ENCODE results near the gene PIK3R1.
"Not testable (repeated sequence)": the region's sequence is repeated elsewhere in the genome, so short reads cannot be mapped to it uniquely, and the experiment has no call there.

Gene PIK3R1

DNA sequence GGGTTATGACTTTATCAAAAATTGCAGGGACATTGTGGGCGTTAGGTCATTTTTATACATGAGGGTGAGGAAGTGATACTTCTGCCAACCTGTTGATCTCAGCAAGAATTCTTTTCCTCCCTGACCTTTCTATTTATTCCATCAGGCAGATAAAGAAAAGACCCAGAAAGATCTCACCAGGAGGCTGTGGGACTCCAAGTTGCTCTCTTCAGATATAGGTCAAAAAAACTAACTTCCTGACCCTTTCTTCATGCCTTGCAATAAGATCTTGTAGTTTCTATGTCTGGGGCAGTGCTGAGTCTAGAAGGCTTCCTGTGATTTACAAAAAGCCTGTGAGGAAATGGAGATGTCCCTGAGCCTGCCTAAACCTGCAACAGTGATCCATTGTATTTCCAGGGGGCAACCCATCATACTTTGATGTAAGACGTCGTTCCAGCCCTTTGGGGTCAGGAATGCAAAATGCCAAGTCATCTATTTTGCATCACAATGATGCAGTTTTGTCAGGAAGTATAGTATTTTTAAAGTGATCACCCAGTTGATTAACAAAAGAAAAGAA is 22.0 kb upstream of the PIK3R1 start:
- no peak for DNase-seq (ENCODE audit: low read depth)
- no peaks in the 10 kb centered on the region for H3K27me3 ChIP-seq (replicated peaks; ENCODE audit: control insufficient read depth, insufficient read depth, low read length)
- no peaks in the 10 kb centered on the region for H3K9me3 ChIP-seq (ENCODE audit: control insufficient read depth, low read length)
- no peak overlapping the region for H3K9ac ChIP-seq (ENCODE audit: low read length)
- no peaks in the 10 kb centered on the region for H3K36me3 ChIP-seq (ENCODE audit: control insufficient read depth, insufficient read depth, low read length, severe bottlenecking)
- H3K4me3 ChIP-seq (ENCODE audit: low read length): no peak overlapping the region
- H3K4me1 ChIP-seq (ENCODE audit: control insufficient read depth, insufficient read depth, low read length): no peaks in the 10 kb centered on the region

GRCh38 chr5:68194386-68194785 is 21.2 kb upstream of the PIK3R1 start:
- no peak for DNase-seq (ENCODE audit: low read depth)
- H3K9ac ChIP-seq (ENCODE audit: low read length): no peak overlapping the region
- no peaks in the 10 kb centered on the region for H3K27me3 ChIP-seq (replicated peaks; ENCODE audit: control insufficient read depth, insufficient read depth, low read length)
- no peaks in the 10 kb centered on the region for H3K9me3 ChIP-seq (ENCODE audit: control insufficient read depth, low read length)
- H3K4me3 ChIP-seq (ENCODE audit: low read length): no peak overlapping the region
- no peaks in the 10 kb centered on the region for H3K36me3 ChIP-seq (ENCODE audit: control insufficient read depth, insufficient read depth, low read length, severe bottlenecking)
- no peaks in the 10 kb centered on the region for H3K4me1 ChIP-seq (ENCODE audit: control insufficient read depth, insufficient read depth, low read length)

DNA sequence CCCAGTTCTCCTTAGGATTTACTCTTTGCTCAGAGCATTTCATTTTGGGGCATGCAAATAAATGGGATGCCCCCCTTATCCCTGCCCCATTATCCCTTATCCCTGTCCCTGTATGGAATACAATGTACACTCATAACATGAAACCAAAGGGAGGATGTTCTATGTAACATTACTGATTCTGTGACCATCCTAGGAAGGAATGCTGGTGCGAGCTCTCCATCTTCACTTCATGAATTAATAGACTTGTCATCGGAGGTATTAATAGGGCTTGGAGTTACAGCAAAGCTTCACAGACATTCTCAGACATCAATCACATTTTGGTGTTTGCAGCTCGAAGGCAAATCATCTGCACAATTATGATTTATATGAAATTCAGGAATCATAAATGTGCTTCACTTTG is 20.4 kb upstream of the PIK3R1 start:
- H3K4me3 ChIP-seq (ENCODE audit: low read length): no peak overlapping the region
- no peak for DNase-seq (ENCODE audit: low read depth)

DNA sequence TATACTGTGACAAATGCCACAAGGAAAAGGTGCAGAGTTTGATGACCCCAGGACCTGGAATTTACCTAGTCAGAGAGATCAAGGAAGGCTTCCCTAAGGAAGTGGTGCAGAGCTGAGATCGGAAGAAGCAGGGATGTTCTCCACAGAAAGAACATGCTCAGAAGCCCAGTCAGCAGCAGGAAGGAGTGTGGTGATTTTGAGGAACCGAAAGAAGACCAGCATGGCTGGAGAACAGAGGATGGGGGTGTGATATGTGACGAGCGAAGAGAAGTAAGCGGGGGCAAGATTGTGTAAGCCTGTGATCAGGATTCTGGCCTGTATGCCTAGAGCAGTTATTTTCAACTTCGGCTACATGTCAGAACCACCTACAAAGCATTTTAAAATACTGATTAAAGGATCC is 18.7 kb upstream of the PIK3R1 start:
- H3K4me3 ChIP-seq (ENCODE audit: low read length): no peak overlapping the region
- no peaks in the 10 kb centered on the region for H3K9me3 ChIP-seq (ENCODE audit: control insufficient read depth, low read length)
- no peak for DNase-seq (ENCODE audit: low read depth)
- no peaks in the 10 kb centered on the region for H3K4me1 ChIP-seq (ENCODE audit: control insufficient read depth, insufficient read depth, low read length)
- H3K36me3 ChIP-seq (ENCODE audit: control insufficient read depth, insufficient read depth, low read length, severe bottlenecking): no peaks in the 10 kb centered on the region
- no peak overlapping the region for H3K9ac ChIP-seq (ENCODE audit: low read length)
- H3K27me3 ChIP-seq (replicated peaks; ENCODE audit: control insufficient read depth, insufficient read depth, low read length): no peaks in the 10 kb centered on the region

More for the DNA sequence above, 20.4 kb upstream of the PIK3R1 start:
- H3K27me3 ChIP-seq (replicated peaks; ENCODE audit: control insufficient read depth, insufficient read depth, low read length): no peaks in the 10 kb centered on the region
- no peaks in the 10 kb centered on the region for H3K4me1 ChIP-seq (ENCODE audit: control insufficient read depth, insufficient read depth, low read length)
- no peaks in the 10 kb centered on the region for H3K9me3 ChIP-seq (ENCODE audit: control insufficient read depth, low read length)
- no peak overlapping the region for H3K9ac ChIP-seq (ENCODE audit: low read length)
- H3K36me3 ChIP-seq (ENCODE audit: control insufficient read depth, insufficient read depth, low read length, severe bottlenecking): no peaks in the 10 kb centered on the region

- Histone ChIP-seq H3K9me3 (ENCODE audit: control insufficient read depth, low read length) (no peaks in the 10 kb centered on the region), H3K36me3 (ENCODE audit: control insufficient read depth, insufficient read depth, low read length, severe bottlenecking) (no peaks in the 10 kb centered on the region), H3K27me3 (replicated peaks; ENCODE audit: control insufficient read depth, insufficient read depth, low read length) (no peaks in the 10 kb centered on the region), H3K9ac (ENCODE audit: low read length) (no peak overlapping the region), H3K4me1 (ENCODE audit: control insufficient read depth, insufficient read depth, low read length) (no peaks in the 10 kb centered on the region), H3K4me3 (ENCODE audit: low read length) (no peak overlapping the region)
- no peak for DNase-seq (ENCODE audit: low read depth)
These were observed 15.3 kb upstream of the PIK3R1 start for GRCh38 chr5:68200288-68200687.

DNA sequence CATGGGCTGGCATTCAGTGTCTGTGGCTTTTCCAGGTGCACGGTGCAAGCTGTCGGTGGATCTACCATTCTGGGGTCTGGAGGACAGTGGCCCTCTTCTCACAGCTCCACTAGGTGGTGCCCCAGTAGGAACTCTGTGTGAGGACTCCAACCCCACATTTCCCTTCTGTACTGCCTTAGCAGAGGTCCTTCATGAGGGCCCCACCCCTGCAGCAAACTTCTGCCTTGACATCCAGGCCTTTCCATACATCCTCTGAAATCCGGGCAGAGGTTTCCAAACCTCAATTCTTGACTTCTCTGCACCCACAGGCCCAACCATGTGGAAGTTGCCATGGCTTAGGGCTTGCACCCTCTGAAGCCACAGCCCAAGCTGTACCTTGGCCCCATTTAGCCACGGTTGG is 4.9 kb upstream of the PIK3R1 start:
- H3K4me3 ChIP-seq (ENCODE audit: low read length); H3K27me3 ChIP-seq (replicated peaks; ENCODE audit: control insufficient read depth, insufficient read depth, low read length); H3K9me3 ChIP-seq (ENCODE audit: control insufficient read depth, low read length); H3K9ac ChIP-seq (ENCODE audit: low read length); H3K4me1 ChIP-seq (ENCODE audit: control insufficient read depth, insufficient read depth, low read length); H3K36me3 ChIP-seq (ENCODE audit: control insufficient read depth, insufficient read depth, low read length, severe bottlenecking); DNase-seq (ENCODE audit: low read depth): not testable (repeated sequence)

GRCh38 chr5:68214482-68215207 is 911 bp upstream of the PIK3R1 start:
- peak; percentile 55 for DNase-seq (ENCODE audit: low read depth)
- H3K9ac ChIP-seq (ENCODE audit: low read length): peak overlapping the region; percentile 92
- H3K36me3 ChIP-seq (ENCODE audit: control insufficient read depth, insufficient read depth, low read length, severe bottlenecking): no peaks in the 10 kb centered on the region
- peaks cover 23% of the 10 kb centered on the region for H3K4me1 ChIP-seq (ENCODE audit: control insufficient read depth, insufficient read depth, low read length)
- H3K9me3 ChIP-seq (ENCODE audit: control insufficient read depth, low read length): peaks cover 3% of the 10 kb centered on the region
- H3K27me3 ChIP-seq (replicated peaks; ENCODE audit: control insufficient read depth, insufficient read depth, low read length): no peaks in the 10 kb centered on the region
- H3K4me3 ChIP-seq (ENCODE audit: low read length): peak overlapping the region; percentile 84

DNA sequence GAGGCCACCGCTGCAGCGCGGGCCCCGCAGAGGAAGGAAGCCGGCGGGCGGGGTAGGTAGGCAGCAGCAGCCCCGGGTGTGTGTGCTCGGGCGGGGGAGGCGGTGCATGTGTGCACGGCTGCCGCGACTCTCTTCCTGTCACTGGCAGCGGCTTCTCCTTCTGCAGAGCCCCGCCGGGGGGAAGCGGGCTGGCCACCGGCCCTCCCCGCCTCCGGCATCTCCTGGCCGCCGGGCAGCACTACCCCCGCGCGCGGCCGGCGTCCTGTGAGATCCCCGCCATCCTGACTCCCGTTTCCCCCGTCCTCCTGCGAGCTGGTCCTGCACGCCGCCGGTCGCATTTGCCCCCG is 315 bp downstream of the PIK3R1 start:
- H3K4me1 ChIP-seq (ENCODE audit: control insufficient read depth, insufficient read depth, low read length): peaks cover 32% of the 10 kb centered on the region
- H3K4me3 ChIP-seq (ENCODE audit: low read length): peak overlapping the region; percentile 90
- peaks cover 7% of the 10 kb centered on the region for H3K36me3 ChIP-seq (ENCODE audit: control insufficient read depth, insufficient read depth, low read length, severe bottlenecking)
- H3K9me3 ChIP-seq (ENCODE audit: control insufficient read depth, low read length): peaks cover 1% of the 10 kb centered on the region
- no peaks in the 10 kb centered on the region for H3K27me3 ChIP-seq (replicated peaks; ENCODE audit: control insufficient read depth, insufficient read depth, low read length)
- DNase-seq (ENCODE audit: low read depth): no peak
- H3K9ac ChIP-seq (ENCODE audit: low read length): peak overlapping the region; percentile 99

DNA sequence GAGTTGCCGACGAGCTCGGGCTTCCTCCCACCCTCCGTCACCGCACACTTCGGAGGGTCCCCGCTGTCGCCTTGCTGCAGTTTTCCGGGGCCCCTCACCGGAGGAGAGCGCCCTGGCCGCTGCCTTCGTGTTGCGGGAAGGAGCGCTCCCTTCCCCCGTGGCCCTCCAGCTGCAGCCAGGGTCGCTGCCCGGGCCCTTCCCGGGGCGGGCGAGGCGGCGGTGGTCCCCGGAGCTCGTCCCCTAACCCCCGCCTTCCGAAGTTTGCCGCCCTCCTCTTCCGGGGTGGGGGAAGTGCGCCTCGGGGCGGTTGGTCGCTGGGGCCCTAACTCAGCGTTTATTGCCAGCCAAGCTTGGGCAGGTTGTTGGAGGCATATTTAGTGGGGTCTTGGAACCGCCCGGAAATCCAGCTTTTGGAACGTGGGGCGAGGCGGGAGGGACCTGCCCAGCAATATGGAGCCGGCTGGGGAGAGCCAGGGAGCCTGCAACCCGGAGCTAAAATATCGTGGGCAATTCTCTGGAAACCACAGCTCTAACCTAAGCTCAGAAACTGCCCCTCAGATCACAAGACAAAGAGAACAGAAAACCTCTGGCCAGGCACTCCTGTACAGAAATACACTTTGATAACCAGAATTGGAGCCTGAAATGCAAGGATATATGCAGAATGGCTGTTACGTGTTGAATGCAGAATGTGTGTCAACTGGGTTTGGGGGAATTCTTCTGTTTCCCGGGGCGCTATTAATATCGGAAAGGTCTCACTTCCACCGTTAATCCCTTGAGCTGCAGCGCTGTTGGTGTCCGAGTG is 890 bp downstream of the PIK3R1 start:
- Histone ChIP-seq H3K36me3 (ENCODE audit: control insufficient read depth, insufficient read depth, low read length, severe bottlenecking) (peaks cover 8% of the 10 kb centered on the region), H3K4me3 (ENCODE audit: low read length) (peak overlapping the region; percentile 90), H3K4me1 (ENCODE audit: control insufficient read depth, insufficient read depth, low read length) (peaks cover 32% of the 10 kb centered on the region), H3K9me3 (ENCODE audit: control insufficient read depth, low read length) (no peaks in the 10 kb centered on the region), H3K27me3 (replicated peaks; ENCODE audit: control insufficient read depth, insufficient read depth, low read length) (no peaks in the 10 kb centered on the region), H3K9ac (ENCODE audit: low read length) (peak overlapping the region; percentile 99)
- DNase-seq (ENCODE audit: low read depth): peak; percentile 48

- peaks cover 32% of the 10 kb centered on the region for H3K4me1 ChIP-seq (ENCODE audit: control insufficient read depth, insufficient read depth, low read length)
- H3K9ac ChIP-seq (ENCODE audit: low read length): peak overlapping the region; percentile 99
- peaks cover 8% of the 10 kb centered on the region for H3K36me3 ChIP-seq (ENCODE audit: control insufficient read depth, insufficient read depth, low read length, severe bottlenecking)
- no peaks in the 10 kb centered on the region for H3K27me3 ChIP-seq (replicated peaks; ENCODE audit: control insufficient read depth, insufficient read depth, low read length)
- DNase-seq (ENCODE audit: low read depth): no peak
- peak overlapping the region; percentile 90 for H3K4me3 ChIP-seq (ENCODE audit: low read length)
- no peaks in the 10 kb centered on the region for H3K9me3 ChIP-seq (ENCODE audit: control insufficient read depth, low read length)
These were observed 1.4 kb downstream of the PIK3R1 start for GRCh38 chr5:68217047-68217355.

DNA sequence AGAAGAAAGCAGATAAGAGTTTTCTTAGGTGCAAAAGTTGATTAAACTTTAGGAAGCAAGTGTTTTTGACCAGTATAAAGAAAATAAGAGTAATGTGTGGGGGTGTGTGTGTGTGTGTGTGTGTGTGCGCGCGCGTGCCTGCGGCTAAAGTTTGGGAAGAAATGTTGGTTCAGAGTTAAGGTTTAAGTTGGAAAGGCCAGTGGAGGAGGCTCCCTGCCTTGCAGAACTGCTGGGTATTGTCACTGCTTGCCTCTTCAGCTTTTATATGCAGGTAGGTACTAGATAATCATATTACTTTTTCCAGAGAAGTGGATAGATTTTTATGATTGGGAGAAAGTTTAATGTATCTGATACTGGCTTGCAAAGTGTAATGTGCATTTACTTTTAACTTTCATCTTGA is 2.0 kb downstream of the PIK3R1 start:
- Histone ChIP-seq H3K4me1 (ENCODE audit: control insufficient read depth, insufficient read depth, low read length) (peaks cover 32% of the 10 kb centered on the region), H3K4me3 (ENCODE audit: low read length) (peak overlapping the region; percentile 90), H3K36me3 (ENCODE audit: control insufficient read depth, insufficient read depth, low read length, severe bottlenecking) (peaks cover 8% of the 10 kb centered on the region), H3K9me3 (ENCODE audit: control insufficient read depth, low read length) (no peaks in the 10 kb centered on the region), H3K9ac (ENCODE audit: low read length) (peak overlapping the region; percentile 99), H3K27me3 (replicated peaks; ENCODE audit: control insufficient read depth, insufficient read depth, low read length) (no peaks in the 10 kb centered on the region)
- peak; percentile 38 for DNase-seq (ENCODE audit: low read depth)

Measured in adipocyte (in vitro differentiated cells).